ENCODE results near the gene FOXO3.
"Not testable (repeated sequence)": the region's sequence is repeated elsewhere in the genome, so short reads cannot be mapped to it uniquely, and the experiment has no call there.

FOXO3 gene

DNA sequence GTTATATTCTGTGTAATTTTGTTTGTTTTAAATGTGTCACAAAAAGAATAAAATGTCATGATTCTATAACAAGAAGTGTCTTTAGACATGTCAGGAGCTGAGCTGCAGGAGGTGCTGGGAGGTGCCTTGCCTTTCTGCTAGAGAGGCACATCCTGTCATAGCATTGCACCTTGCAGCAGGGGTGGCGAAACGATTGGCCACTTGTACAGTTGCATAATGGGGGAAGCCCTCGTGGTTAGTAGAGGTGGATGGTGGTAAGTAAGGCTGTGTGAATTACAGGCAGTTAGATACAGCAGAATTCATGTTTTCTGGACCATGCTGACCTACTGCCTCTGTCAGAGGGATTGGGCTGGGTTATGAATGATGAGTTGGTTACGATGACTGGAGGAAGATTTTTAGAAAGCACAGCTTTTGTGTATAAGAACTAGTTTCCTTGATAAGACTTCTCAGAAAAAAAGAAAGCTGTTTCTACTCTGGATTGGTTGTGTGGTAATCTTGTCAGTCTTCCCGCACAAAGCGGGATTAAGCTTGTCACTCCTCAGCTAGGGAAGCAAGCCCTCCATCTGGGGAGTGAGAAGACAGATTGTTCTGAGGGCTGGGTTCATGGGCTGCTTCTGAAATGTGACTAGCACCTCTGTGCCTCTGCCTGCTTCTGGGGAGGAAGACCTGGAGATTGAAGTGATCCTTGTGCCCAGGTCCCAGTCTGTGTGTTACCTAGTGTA is 74.9 kb downstream of the FOXO3 start:
- DNase-seq = no peak

DNA sequence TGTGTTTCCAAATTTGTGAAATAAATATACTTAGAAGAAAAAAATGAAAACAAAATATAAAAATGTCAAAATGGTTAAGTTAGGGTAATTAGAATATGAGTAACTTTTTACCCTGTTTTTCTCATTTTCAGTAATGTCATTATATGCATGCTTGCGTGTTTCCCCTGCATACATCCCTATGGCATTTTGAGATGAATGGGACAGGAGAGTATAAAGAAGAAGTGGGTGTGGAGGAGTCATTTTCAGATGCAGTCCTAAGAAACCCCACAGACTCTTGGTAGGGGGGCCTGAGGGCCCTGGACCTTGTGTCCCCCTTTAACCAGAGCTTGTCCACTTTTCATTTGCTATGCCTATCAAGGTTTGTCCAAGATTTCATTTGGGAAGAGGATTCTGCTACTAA is 77.2 kb downstream of the FOXO3 start:
- DNase-seq = no peak

DNA sequence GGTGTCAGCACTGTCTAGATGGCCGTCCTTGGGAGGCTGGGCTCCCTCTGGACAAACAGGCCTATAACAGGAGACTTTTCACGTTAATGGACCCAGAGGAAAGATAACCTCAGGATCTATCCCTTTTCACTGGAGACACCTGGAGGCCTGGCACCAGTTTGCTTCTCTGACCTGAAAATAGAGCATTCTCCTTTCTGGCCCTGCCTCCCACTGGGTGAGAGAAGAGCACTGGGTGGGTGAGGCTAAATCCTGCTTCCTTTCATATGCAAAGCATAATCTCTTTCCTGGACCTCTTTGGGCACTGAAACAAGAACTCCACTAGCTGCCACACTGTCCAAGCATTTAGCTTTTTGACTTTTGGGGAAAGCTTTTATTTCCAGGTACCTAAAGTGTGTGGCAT is 78.3 kb downstream of the FOXO3 start:
- no peak for DNase-seq

DNA sequence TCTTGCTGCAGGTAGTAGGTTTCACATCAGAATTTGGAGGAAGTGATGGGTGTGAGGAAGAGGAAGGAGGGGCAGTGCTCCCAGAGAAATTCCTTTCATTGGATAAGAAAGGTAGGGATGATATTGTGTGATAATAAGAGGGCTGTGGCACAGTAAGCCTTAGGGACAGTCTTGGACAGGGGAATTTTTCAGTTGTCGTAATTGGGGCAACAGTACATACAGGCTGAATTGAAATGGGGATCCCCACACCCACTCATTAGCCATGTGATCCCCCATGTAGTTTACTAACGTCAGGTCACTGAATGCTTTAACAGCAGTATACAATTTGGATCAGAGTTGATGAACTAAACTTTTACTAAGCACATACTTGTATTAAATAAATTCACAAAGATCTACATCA is 79.4 kb downstream of the FOXO3 start:
- no peak for DNase-seq

DNA sequence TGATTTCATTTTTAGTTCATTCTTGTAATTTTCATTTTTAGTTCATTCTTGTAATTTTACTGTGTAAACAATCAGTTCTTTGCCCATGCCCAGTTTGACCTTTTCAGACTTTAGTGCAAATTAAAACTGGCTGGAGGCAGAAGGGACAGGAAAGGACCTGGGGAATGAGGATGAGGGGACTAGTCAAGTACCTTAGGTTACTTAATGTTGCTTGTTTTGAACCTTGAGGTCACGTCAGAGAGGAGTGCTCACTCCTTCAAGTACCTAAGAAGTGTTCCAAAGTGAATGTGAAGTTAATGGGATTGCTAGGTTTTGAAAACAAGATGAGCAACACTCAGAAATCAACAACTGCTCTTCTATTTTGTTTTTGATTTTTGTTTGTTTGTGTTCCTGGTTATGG is 82.5 kb downstream of the FOXO3 start:
- DNase-seq = no peak

DNA sequence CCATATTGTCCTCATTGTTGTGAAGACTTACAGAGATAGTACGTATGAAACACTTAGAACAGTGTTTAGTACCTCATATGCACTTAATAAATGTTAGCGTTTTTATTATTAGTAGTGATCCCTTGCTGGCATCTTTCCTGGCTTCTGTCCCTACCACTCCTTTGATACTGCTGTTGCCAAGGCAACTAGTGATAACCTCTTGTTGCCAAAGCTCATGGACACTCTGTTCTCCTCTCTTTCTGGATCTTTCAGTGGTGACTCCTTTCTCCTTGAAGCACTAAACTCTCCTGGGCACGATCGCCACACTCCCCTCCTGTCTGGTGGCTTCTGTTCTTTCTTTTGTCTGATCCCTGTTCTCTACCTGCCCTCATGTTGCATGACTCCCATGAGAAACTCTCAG is 83.5 kb downstream of the FOXO3 start:
- no peak for DNase-seq

DNA sequence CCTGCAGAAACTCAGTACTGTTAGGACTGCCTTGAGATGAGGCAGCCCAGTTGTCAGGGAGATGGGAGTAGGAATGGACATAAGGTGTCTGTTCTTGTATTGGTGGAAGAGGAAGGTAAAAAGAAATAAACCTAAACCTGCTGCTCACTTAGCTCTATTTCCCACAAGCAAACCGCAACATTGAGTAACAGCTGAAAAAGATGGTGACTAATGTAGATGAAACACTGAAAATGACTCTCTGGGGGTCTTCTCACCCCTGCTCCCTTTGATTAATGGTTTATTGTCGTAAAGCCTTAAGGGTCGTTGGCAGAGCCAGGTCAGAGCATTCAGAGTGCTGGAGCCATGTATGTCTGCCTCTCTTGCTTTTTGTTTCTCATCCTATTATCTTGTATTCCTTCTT is 87.5 kb downstream of the FOXO3 start:
- no peak for DNase-seq

DNA sequence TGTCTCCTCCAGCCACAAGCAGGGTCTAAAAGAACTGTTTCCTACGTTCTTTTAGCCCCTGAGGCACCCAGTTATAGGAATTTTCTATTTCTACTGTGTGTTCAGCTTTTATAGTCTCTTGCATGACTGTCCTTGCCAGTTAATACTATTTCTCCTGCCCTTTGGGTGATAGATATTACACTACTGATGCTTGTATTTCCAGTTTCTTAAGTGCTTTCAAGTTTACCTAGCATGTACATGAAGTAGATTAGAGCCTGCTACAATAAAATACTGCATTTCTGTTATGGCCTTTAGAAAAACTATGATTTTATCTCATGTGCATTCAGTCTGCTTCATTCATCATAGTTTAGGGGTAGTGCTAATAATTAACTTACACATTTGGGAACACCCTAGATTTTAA is 89.6 kb downstream of the FOXO3 start:
- DNase-seq = no peak

DNA sequence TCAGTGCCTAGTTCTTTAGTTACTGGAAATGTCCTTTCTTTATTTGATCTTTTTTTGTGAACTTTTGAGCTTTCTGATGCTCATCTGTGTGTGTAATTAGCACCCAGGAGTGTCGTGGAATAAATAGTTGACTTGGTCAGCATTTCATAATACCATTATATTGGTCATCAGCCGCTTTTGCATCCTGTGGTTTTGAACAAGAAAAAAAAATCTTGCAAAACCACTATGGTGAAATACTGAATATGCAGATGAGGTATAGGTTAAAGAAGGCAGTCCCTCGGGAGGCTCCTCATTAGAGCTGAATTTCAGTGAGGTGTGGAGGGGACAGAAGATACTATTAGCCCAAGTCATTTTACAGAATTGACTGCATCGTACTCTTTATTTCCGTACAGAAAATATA is 90.1 kb downstream of the FOXO3 start:
- no peak for DNase-seq

DNA sequence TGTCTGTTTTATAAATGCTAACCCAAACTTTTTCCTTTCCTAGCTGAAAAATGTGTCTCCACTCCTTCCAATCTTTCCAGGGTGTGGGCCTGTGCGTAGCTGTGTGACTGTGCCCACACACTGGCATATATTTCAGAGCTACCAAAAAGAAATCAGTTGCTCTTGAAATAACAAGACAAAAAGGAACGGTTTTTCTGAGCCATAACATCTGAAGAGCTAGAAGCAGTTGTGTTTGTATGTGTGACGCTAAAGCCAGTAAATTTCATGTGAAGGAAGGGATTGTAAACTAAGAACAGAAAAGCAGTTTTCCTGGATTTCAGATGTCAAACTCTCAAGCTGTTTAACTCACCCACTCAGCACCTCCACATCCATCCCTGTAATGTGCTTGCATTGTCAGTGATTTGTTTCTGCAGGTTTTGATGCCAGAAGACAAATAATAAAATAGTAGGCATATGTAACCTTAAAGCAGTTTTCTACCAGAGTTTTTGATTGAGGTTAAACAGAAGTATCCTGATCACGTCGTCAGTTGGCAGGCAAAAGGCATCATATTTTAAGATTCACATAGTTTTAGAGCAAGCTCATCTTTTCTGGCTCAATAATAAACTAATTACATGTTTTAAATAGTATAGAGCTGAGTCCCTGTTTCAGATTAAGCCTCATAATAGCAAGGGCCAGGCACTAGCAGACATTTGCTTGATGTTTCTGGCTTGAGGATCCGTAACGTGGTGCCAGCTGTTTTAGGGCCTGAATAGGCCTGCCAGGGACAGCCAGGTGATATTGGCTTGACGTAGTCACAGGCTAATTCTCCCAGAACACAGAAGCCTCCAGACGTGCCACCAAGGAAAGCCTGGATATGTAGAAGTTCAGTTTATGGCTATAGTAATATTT is 90.9 kb downstream of the FOXO3 start:
- no peak for DNase-seq

DNA sequence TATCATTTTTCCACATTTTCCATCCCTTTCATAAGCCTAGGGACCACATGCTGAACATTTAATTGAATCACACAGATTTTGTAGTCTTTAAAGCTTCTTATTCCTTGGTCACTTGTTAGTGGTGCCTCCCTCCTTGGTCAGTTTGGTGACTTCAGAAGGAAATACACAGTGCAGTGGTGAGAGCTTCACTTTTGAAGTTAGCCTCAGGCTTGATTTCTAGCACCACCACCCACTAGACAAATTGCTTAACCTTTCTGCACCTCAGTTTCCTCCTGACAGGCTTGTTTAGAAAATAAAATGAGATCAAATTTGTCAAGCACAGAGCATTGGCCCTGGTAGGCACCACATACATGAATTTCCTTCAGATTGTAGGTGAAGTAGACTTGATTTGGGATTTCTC is 91.7 kb downstream of the FOXO3 start:
- no peak for DNase-seq

DNA sequence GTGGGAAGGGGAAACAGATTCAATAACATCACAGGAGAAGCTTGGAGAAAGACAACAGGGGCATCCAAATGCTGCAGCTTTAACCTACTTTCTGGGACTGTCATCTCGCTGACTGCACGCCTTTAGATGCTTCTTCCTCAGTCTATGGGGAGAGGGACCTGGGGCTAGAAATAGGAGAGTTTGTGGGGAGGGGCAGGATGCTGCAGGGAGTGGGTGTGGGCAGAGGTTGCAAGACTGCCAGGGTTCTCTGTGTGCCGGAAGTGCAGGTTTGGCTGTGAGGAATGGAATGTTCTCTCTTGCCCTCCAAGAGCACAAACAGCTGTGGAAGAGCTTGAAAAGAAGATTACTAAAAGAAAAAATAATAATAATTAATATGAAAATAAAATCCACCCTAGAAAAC is 93.2 kb downstream of the FOXO3 start:
- DNase-seq = no peak

DNA sequence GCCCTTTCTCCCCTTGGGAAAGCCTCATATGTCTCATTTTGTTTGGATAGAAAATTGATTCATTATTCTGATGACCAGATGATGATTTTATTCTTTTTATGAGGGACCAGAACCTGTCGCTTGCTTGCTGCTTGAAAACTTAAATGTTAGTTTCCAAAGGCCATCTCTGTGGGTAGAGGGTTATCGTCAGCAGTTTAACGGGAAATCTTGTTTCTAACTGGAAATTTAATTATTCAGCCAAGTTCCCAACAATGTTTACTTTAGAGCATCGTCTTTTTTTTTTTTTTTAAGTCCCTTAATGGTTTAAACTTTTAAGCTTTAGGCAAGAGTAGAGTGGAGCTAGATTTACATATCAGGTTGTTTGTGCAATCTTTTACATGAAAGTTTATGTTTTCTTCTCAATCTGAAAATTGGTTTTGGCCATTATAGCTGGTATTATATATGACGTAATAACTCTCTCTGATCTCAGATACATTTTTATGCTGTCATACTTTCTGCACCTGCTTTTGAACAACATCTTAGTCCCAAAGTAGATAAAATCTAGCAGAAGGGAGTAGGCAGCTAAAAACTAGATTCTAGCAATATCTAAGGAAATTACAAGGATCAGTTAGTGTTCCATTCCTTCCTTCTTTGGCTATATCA is 93.9 kb downstream of the FOXO3 start:
- DNase-seq = no peak

DNA sequence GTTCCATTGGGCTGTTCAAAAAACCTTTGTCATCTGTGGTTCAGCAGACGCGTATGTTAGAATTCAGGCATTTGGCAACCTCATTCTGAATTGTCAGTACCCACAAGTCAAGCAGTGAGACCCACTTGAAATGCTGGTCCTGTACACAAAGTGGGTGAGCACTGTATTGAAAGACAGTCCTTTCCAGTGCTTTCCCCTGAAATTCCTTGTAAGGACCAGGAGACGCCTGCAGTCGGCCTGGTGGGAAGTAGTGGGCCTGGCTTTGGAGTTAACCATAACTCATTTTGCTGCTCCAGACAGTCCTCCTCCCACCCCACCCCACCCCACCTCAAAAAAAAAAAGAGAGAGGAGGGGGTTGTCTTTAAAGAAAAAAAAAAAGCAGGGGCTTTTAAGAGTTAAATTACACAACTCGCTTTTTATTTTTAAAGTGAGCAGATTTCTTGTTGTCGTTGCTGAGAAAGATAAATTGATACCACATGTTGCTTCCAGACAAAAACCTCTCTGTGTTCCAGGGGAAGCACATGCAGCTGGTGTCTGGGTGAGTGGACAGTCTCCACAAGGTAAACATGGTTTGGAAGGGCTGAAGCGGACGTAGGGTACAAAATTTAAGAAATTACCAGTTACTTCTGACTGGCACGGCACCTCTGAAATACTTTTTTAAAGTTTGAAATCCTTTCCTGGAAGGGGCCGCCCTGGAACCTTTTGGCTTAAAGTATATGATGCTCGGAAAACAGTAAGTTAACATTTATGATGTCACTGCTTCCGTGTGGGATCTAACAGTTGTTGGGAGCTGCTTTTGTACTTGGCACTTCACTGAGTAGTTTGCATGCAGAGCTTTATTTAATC is 95.3 kb downstream of the FOXO3 start:
- no peak for DNase-seq

DNA sequence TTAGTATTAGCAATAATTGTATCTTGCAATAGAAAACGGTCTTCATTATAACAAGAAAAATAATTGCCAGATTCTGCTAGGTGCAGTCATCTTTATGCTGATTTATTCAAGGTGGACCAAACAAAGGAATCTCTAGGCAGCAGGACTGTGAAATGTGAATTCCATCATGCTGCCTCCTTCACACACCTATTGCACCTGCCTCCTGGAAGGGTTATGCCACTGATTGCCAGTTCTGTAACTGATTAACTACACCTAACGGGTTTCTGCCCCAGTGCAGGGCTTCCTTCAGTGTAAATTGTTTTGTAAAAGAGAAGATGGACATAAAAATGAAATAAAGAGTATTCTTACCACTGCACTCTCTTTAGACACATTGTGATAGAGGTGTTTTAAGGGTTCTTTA is 96.1 kb downstream of the FOXO3 start:
- DNase-seq = no peak

DNA sequence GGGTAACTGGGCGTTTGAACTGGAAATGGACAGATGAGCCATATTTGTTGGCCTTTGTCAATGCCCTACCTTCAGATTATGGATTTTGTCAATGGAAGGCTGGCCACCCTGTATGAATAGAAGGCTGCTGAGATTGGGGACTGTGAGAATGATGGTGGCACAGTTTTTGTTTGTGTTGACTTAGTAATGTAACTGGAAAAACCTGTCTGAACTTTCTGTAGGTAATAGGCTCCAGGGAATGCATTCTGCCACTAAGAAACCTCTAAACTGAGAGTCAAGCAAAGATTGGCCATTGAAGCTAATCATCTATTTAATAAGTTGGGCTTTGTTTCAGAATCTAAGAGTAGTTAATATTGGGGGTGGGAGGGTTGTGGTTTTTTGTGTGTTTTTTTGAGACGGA is 97.5 kb downstream of the FOXO3 start:
- DNase-seq = no peak

DNA sequence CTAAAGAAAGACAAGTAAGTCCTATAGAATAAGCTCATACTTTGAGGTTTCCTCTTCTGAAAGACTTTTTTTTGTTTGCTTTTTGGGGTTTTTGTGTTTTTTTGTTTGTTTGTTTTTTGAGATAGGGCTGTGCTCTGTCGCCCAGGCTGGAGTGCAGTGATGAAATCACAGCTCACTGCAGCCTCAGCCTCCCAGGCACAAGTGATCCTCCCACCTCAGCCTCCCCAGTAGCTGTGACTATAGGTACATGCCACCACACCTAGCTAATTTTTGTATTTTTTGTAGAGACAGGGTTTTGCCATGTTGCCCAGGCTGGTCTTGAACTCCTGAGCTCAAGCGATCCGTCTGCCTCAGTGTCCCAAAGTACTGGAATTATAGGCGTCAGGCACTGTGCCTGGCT is 98.1 kb downstream of the FOXO3 start:
- not testable (repeated sequence) for DNase-seq

DNA sequence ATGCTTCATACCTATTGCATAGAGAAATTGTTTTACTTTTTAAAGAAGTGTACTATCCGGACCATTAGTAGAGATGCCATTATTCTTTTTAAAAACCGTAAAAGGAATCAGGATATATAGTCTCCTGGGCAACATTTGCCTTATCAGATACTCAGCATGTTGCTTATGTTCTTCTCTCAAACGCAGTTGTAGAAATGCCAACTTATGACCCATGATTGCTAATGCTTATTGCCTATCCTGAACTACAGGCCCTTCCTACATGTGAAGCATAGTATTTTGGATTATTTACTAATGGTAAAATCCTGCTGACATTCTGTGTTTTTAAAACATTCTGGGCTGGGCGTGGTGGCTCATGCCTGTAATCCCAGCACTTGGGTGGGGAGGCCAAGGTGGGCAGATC is 99.5 kb downstream of the FOXO3 start:
- DNase-seq = no peak

DNA sequence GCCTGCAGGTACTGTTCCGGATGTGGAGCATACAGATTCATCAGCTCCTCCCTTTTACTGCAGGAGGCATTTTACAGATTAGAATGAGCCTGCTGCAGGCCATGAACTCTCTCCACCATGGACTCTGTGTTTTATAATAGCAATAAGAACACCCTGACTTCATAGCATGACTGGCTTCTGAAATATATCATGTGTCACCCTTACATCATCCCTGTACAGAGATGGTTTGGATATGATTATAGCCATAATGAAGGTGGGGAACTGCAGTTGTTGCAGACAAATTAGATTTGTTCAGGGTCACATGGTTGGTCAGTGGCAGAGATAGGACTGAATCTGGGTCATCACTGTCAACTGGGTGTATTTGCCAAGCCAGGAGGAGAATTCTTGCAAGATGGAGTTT is 100.7 kb downstream of the FOXO3 start:
- no peak for DNase-seq

DNA sequence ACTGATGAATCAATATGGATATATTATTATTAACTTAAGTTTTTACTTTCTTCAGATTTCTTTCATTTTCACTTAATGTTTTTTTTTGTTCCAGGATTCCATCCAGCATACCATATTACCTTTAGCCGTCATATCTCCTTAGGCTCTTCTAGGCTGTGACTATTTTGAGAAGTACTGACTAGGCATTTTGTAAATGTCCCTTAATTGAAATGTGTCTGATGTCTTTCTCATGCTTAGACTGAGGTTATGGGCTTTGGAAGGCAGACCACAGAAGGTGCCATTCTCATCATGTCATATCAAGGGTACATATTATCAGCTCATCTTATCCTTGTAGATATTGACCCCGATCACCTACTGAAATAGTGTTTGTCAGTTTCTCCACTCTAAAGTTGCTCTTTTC is 101.3 kb downstream of the FOXO3 start:
- no peak for DNase-seq

DNA sequence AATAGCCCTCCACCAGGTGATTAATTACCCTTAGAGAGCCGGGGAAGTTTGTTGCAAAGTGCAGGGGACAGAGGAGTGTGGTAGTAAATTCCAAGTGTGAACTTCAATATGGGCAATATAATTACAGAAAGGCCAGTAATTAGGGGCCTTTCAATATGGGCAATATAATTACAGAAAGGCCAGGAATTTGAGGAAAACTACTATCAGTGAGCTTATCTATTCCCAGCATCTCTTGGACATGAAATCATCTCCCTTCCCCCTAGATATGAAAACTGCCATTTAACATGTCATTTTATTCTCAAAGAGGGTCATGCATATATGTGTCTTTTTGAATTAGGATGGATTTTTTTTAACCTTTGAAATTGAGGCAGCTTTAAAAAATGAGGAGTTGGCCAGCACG is 102.0 kb downstream of the FOXO3 start:
- DNase-seq = no peak

DNA sequence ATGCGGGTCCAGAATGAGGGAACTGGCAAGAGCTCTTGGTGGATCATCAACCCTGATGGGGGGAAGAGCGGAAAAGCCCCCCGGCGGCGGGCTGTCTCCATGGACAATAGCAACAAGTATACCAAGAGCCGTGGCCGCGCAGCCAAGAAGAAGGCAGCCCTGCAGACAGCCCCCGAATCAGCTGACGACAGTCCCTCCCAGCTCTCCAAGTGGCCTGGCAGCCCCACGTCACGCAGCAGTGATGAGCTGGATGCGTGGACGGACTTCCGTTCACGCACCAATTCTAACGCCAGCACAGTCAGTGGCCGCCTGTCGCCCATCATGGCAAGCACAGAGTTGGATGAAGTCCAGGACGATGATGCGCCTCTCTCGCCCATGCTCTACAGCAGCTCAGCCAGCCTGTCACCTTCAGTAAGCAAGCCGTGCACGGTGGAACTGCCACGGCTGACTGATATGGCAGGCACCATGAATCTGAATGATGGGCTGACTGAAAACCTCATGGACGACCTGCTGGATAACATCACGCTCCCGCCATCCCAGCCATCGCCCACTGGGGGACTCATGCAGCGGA is 102.9 kb downstream of the FOXO3 start:
- not testable (repeated sequence) for DNase-seq
